ENCODE data around the gene ST7.
"Not testable (repeated sequence)": the region's sequence is repeated elsewhere in the genome, so short reads cannot be mapped to it uniquely, and the experiment has no call there.

Gene ST7

GRCh38 chr7:117096330-117096729, 143.0 kb downstream of the ST7 start:
- no peak for DNase-seq (ENCODE audit: low spot score)

GRCh38 chr7:117096942-117097341, 143.6 kb downstream of the ST7 start:
- DNase-seq (ENCODE audit: low spot score), result no peak

GRCh38 chr7:117097860-117098259, 144.6 kb downstream of the ST7 start:
- no peak for DNase-seq (ENCODE audit: low spot score)

- DNase-seq (ENCODE audit: low spot score), result no peak
These were observed 145.2 kb downstream of the ST7 start for GRCh38 chr7:117098457-117098856.

GRCh38 chr7:117101026-117101425, 147.7 kb downstream of the ST7 start:
- DNase-seq (ENCODE audit: low spot score), result no peak

- peak; percentile 27 for DNase-seq (ENCODE audit: low spot score)
These were observed 157.4 kb downstream of the ST7 start for GRCh38 chr7:117110480-117111315.

GRCh38 chr7:117111535-117111934, 158.2 kb downstream of the ST7 start:
- no peak for DNase-seq (ENCODE audit: low spot score)

GRCh38 chr7:117112640-117113039, 159.3 kb downstream of the ST7 start:
- no peak for DNase-seq (ENCODE audit: low spot score)

- DNase-seq (ENCODE audit: low spot score), result no peak
These were observed 160.6 kb downstream of the ST7 start for GRCh38 chr7:117113871-117114270.

- DNase-seq (ENCODE audit: low spot score), result no peak
These were observed 161.0 kb downstream of the ST7 start for GRCh38 chr7:117114272-117114671.

- no peak for DNase-seq (ENCODE audit: low spot score)
These were observed 162.9 kb downstream of the ST7 start for GRCh38 chr7:117116211-117116610.

- DNase-seq (ENCODE audit: low spot score), result no peak
These were observed 163.9 kb downstream of the ST7 start for GRCh38 chr7:117117172-117117571.

GRCh38 chr7:117118579-117119180, 165.4 kb downstream of the ST7 start:
- DNase-seq (ENCODE audit: low spot score), result no peak

GRCh38 chr7:117119192-117119924, 166.1 kb downstream of the ST7 start:
- DNase-seq (ENCODE audit: low spot score), result peak; percentile 86

- DNase-seq (ENCODE audit: low spot score), result not testable (repeated sequence)
These were observed 167.0 kb downstream of the ST7 start for GRCh38 chr7:117120321-117120720.

GRCh38 chr7:117122036-117122435, 168.7 kb downstream of the ST7 start:
- DNase-seq (ENCODE audit: low spot score), result not testable (repeated sequence)

GRCh38 chr7:117122536-117122935, 169.2 kb downstream of the ST7 start:
- DNase-seq (ENCODE audit: low spot score), result no peak

GRCh38 chr7:117123311-117123926, 170.1 kb downstream of the ST7 start:
- DNase-seq (ENCODE audit: low spot score), result no peak

GRCh38 chr7:117124591-117125220, 171.4 kb downstream of the ST7 start:
- peak; percentile 38 for DNase-seq (ENCODE audit: low spot score)

- DNase-seq (ENCODE audit: low spot score), result no peak
These were observed 173.4 kb downstream of the ST7 start for GRCh38 chr7:117126676-117127075.

- DNase-seq (ENCODE audit: low spot score), result peak; percentile 84
These were observed 174.4 kb downstream of the ST7 start for GRCh38 chr7:117127585-117128168.

- DNase-seq (ENCODE audit: low spot score), result no peak
These were observed 176.2 kb downstream of the ST7 start for GRCh38 chr7:117129521-117129955.

All from NAMALWA (cell line).